Measurements from ENCODE around the gene TPM4.
"Not testable (repeated sequence)": the region's sequence is repeated elsewhere in the genome, so short reads cannot be mapped to it uniquely, and the experiment has no call there.

TPM4 gene

DNA sequence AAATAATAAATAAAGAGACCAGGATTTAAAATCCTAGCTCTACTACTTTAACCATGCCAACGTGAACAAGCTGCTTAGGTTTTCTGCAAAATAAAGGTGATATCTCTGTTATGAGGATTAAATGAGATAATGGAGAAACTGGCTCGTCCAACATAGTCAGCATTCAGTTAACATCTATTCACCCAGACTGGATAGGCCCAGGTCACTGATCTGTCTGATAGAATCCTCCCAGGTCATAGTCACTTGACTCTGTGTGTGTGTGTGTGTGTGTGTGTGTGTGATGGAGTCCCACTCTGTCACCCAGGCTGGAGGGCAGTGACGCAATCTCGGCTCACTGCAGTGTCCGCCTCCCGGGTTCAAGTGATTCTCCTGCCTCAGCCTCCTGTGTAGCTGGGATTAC lies 22.5 kb downstream of the TPM4 start:
- no peak for DNase-seq (ENCODE audit: low spot score)

DNA sequence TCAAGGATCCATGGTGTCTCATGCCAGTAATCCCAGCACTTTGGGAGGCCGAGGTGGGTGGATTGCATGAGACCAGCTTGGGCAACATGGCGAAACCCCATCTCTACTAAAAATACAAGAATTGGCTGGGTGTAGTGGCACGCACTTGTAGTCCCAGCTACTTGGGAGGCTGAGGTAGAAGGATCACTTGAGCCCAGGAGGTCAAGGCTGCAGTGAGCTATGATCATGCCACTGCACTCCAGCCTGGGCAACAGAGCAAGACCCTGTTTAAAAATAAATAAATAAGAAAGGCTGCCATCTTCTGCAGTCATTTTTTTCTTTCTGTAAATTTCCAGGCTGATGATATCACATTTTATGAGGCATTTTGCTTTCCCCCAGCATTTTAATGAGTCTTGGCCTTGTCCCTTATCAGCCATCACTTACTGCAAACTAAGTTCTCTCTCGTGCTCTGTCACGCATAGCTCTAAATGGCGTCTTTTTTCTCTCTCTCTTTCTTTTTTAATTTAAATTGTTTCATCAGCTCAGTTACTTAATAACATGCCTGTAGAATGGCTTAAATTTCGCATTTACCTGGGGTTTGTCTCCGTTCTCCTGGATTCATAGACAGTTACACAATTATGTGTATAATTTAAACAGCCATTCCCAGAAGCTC lies 23.1 kb downstream of the TPM4 start:
- DNase-seq (ENCODE audit: low spot score), result not testable (repeated sequence)

DNA sequence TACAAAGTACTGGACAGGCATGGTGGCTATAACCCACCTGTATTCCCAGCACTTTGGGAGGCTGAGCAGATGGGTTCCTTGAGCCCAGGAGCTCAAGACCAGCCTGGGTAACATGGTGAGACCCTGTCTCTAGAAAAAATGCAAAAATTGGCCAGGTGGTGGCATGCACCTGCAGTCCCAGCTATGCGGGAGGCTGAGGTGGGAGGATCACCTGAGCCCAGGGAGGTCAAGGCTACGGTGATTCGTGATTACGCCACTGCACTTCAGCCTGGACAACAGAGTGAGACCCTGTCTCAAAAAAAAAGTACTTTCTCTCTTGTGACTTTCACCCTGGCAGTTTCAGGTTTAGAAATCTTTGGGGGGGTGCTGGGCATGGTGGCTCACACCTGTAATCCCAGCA lies 24.2 kb downstream of the TPM4 start:
- no peak for DNase-seq (ENCODE audit: low spot score)

DNA sequence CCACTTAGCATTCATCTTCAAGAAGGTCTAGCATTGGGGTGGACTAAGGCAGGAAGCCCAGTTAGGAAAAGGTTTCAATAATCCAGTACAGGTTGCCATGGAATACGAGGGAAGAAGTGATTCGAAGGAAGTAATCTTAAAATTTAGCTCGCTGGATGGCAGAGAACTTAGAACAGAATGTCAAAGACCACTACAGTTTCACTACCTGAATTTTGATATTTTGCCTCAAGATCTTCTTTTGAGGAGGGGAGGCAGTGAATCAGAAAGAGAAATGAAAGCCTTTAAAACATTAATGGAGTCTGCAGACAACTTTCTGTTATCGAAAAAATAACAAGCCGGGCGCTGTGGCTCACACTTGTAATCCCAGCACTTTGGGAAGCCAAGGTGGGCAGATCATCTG lies 28.4 kb downstream of the TPM4 start:
- DNase-seq (ENCODE audit: low spot score), result no peak

DNA sequence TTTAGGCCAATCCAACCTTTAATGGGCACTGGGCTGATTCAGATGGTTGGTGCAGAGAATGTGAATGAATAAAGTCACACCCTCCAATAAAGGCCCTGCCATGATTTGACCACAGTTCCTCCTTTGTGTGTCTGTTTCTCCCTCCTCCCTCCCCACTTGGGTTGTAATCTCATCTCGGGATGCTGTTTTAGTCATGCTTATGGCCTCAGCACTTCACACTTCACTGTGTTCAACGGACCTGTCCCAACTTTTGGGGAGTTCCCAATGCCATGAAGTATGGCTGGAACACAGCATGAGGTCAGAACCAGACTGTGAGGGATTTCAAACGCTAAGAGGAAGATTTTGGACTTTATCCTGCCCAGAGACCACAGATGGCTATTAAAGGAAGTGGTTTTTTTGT lies 29.8 kb downstream of the TPM4 start:
- no peak for DNase-seq (ENCODE audit: low spot score)

DNA sequence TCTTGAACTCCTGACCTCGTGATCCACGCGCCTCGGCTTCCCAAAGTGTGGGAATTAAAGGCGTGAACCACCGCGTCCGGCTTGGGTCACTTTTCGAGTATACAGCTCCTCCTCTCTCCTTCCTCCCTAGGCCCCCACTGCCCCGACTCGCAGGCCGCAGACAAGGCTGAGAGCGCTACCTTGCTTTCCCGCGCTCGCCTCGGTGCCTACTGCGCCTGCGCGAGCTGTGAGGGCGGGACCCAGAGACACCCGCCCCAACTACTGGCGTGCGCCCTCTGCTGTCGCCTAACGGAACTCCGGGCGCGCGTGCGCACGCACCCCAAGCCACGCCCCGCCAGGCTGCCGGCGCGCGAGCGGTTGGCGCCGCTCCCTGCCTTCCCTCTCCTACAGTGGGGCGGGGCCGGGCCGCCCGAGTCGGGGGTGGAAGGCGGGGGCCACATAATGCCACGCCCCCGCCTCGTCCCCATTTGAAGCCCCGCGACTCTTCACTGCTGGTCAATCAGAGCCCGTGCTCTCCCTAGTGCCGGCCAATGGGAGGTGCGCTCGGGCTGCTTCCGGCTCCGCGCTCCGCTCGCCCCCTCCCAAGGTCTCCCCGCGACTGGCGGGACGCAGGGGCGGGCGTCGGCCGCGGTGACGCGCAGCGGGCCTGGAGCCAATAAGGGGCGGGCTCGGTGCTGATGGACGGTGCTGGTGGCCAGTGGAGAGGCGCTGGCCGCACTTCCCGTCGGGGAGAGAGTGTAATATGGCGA lies 35.0 kb downstream of the TPM4 start, which contains the start of gene RAB8A:
Gene RAB8A, plus strand, starts transcription at position 730 of the 749 bp plus-strand sequence. Its CDS starts 13 bp downstream, at position 743.
- DNase-seq (ENCODE audit: low spot score), result peak; percentile 96

DNA sequence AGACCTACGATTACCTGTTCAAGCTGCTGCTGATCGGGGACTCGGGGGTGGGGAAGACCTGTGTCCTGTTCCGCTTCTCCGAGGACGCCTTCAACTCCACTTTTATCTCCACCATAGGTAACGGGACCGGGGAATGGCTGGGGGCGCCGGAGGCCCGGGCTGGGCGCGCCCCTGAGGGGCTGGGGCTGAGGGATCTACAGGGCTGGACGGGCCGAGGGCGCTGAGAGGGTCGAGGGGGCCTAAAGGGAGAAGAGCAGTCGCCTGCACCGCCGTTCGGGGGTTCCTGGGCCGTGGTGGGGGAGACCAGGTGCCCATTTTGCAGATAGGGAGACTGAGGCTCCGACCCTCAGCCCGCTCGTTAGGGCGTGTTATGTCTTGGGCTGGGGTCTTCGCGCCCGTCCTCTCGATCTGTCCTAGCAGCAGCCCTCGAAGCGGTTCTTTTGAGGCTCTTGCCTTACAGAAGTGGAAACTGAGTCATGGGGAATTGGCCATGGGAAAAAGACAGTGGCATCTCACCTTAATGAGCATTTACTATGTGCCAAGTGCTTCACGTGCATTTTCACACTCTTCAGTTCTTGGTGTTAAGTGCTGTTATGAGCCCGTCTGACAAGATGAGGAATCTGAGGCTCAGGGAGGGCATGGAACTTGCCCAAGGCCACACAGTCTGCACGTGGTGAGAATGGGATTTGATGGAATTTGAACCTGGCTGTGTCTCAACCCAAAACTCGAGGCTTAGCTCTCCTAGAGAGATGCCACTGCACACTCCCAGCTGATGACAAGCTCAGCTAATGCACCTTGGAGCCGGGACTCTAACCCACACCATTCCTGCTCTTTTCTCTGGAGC lies 35.8 kb downstream of the TPM4 start:
- DNase-seq (ENCODE audit: low spot score), result peak; percentile 3

DNA sequence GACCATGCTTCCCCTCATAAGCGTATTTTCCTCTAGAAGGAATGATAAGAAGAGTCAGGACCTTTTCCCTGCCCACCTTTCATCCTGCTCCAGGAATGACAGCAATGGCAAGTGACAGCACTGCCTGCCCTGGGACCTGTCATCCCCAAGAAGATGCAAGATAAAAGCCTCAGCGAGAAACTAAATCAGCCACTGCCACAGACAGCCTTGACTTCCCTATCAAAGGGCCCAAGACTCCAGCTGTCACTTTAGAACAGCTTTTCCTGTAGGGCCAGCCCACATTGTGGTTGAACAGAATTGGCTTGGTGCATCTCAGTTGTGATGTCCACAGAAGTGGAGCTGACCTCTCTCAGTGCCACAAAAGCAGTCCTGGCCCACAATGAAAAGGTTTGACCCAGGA lies 36.5 kb downstream of the TPM4 start:
- DNase-seq (ENCODE audit: low spot score), result peak; percentile 62

DNA sequence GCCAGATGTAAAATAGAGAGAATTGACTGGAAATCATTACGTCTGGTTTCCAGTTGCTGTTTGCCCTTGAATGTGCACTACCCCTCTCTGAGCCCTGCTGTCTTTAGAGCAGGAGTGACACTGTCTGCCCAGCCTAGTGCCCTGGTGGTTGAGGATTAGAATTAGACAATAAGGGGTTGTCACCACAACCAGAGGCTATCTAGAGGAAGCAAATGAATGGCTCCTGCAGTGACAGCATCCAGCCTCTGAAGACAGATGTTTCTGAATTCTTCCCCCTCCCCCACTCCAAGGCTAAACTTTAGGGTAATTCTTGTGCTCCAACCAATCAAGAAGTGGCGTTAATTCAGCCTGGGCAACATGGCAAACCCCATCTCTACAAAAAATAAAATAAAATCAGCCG lies 37.4 kb downstream of the TPM4 start:
- DNase-seq (ENCODE audit: low spot score), result peak; percentile 9

DNA sequence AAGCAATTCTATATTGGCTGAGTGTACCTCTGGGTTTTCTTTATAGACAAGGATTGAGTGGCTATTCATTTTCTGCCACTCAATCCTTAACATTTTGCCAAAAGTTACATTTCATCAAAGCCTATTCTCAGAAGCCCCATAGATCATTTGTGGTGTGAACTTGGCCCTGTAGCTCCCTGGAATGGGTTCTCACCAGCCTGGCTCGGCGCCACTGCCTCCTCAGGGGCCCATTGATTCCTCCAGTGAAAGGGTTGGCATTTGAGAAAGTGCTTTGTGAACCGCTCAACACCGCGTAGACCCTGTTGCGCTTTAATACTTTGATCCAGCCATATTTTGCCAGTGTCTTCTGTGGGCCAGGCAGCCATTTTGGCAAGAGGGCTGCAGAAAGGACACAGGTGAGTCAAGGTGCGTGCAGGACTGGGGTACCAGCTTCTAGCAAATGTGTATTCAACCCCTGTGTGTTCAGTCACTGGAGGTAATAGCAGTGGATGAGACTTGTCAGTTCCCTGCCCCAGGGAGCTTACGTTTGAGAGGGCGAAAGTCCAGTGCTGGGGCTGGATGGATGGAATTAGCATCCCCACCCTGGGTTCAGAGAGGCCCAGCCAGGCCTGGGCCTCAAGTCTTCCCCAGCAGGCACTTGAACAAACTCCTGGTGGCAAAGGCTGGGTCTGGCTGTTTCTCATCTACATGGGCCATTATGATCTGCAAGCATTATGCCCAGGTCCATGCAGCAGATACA lies 39.2 kb downstream of the TPM4 start:
- no peak for DNase-seq (ENCODE audit: low spot score)

DNA sequence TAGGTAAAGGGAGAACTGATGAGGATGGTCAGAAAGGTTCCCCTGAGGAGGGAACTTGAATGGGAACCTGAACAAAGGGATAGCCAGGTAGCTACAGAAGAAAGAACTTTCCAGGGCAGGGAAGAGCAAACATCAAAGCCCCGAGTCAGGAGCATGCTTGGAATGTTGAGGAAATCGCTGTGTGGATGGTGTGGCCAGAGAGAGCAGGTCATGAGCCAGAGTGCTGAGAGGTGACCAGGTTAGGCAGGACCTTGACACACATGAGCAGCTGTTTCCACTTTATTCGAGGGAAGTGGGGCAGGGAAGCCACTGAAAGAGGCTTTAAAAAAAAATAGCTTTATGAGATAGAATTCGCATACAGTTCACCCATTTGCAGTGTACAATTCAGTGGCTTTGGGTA lies 39.8 kb downstream of the TPM4 start:
- DNase-seq (ENCODE audit: low spot score), result no peak

DNA sequence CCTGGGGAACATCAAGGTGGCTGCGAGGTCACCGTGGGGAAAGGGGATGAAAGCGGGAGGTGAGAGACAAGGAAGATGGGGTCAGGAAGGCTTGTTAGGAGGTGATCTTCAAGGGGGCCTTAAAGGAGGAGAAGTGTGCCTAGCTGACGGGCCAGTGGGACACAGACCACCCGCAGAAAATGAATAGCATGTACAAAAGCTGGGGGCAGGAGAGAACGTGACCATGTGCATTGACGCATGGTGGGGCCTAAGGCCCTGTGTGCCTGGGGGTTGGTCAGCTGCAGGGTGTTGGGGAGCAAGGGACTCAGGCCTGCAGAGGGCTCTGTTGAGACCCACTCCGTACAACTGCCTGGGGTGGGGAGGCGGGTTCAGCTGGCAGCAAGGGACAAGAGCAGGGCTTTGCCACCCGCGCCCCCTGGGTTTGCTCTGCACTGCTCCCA lies 41.3 kb downstream of the TPM4 start:
- no peak for DNase-seq (ENCODE audit: low spot score)

DNA sequence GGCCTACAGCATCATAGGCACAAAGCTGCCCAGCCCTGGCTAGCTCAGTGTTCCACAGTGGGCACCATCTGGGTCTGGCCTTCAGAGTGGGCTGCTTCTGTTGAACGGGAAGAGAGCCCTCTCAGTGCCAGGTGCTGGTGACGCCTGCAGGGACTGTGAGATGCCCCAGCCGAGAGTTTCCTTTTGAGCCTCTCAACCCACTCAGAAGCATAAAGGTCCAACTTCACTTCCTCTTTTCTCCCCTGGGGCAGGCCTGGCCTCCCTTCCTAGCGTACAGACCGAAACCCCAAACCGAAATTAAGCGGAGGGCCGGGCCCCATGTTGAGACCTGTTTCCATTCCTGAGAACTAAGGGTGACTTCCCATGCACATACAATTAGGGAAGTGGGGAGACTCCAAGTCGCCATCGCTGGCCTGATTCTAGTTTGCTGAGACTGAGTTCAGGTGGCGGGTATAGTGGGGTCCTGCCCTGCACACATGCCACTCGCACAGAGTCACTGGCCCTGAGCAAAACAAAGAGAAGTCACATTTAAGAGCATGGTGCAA lies 42.3 kb downstream of the TPM4 start:
- no peak for DNase-seq (ENCODE audit: low spot score)

DNA sequence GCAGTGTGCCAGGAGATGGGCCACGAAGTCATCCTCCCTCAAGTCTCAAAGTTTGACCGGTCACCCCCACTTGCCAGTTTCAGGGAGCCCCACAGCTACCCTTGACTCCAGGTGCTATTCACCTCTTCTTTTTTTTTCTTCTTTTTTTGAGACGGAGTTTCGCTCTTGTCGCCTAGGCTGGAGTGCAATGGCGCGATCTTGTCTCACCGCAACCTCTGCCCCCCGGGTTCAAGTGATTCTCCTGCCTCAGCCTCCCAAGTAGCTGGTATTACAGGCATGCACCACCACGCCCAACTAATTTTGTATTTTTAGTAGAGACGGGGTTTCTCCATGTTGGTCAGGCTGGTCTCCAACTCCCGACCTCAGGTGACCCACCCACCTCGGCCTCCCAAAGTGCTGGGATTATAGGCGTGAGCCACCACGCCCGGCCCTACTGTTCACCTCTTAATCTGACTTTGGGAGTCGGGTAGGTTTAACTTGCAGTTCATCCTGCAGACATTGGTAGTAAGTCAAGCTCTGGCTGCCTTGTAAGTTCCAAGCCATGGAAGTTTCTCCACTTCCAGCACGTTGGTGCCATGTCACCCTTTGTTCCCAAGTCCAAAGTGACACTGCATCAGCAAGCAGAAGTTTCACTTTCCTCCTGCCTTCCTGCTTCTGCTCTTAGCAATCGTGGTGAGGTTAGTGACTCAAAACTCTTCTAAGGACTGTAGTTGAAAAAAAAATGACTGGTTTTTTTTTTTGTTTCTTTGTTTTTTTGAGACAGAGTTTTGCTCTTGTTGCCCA lies 43.0 kb downstream of the TPM4 start:
- DNase-seq (ENCODE audit: low spot score), result not testable (repeated sequence)

DNA sequence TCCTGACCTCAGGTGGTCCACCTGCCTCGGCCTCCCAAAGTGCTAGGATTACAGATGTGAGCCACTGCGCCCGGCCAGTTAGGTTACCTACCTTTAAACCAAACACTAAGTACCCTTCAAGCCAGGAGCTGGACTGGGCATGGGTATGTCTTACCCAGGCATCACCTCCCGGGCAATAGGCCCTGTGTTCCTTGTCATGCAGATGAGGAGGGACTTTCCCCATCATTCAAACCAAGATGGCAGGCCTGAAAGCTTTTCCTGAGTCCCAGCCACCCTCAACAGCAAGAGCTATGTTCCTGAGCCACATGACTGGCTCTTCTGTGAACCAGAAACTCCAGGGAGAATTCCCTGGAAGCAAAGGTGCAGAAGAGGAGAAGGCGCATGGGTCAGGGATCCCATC lies 44.8 kb downstream of the TPM4 start:
- no peak for DNase-seq (ENCODE audit: low spot score)

DNA sequence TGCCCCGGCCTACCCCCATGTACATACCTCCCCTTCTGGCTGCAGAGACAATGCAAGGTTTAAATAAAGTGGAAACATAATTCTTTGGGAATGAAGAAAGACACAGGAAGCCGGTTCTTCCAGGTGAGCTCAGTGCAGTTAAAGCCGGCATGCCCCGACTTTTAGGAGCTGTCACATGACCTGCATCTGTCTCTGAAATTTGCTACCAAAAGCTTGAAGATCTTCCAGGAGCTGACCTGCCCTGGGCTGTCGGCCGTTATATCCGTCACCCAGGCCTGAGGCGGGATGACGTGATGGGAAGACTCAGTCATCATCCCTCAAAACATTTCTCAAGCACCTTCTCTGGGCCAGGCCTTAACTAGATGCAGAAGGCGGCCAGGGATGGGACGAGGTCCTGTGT lies 45.7 kb downstream of the TPM4 start:
- no peak for DNase-seq (ENCODE audit: low spot score)

DNA sequence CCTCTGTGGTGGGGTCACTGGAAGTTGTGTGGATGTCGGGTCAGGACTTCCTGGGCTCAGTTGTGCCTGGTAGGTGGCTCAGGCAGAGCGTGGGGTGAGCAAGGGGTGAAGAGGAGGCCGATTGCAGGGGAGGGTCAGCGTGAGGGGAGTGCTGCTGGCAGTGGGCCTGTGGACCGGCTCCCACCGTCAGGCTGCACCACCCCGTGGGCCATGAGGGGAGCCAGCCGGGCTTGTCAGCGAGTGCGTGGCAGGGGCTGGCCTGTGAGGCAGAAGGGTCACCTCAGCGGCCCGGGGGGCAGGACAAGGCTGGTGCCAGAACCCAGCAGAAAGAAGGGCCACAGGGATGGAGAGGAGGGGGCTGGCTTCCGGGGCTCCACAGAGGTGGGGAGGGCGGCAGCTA lies 48.7 kb downstream of the TPM4 start:
- no peak for DNase-seq (ENCODE audit: low spot score)

DNA sequence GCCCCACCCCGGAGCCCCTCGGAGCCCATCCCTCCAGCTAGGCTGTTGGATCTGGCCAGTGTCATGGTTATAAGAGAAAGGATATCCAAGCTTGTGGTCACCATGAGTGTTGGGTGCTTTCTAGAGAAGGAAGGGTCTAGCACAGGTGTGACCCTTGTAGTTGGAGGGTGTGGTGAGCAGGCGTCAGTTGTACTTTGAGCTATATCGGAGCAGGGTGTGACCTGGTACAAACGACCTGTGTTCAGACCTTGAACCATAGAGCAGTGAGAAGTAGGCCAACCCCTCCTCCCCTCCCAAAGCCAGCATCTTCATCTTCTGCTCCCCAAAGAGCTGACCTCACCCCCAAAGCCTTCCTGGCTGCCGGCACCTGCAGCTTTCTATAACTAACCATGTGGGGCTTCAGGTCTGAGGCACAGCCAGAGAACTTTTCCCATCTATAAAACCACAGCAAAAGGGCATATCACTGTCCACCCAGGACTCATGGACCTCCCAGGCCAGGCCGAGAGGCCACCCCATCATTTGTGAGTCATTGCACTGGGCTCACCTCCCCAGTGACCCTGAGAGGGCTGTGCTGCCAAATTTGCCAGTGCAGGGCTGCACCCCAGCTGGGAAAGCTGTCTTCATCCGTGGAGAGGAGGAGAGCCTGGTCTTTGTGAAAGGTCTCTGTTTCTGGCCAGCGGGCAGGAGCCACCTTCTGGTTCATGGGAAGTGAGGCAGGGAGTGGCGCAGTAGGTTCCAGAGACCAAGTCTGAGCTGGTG lies 49.6 kb downstream of the TPM4 start:
- no peak for DNase-seq (ENCODE audit: low spot score)

DNA sequence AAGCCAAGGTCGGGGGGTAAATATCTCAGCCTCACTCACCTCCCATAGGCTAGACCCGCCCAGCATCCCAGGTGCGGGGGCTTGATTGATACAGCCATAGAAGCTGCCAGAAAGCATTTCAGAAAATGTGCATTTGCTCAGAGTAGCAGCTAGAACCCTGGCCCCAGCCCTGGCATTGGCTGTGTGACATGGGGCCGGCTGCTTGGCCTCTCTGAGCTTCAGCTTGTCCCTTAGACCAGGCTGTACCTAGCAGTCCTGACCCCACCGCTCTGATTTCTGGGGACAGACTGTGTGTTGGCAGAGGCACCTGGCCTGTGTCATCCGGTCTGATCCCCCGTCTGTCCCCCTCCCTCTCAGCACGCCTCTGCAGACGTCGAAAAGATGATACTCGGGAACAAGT lies 50.8 kb downstream of the TPM4 start:
- DNase-seq (ENCODE audit: low spot score), result no peak

DNA sequence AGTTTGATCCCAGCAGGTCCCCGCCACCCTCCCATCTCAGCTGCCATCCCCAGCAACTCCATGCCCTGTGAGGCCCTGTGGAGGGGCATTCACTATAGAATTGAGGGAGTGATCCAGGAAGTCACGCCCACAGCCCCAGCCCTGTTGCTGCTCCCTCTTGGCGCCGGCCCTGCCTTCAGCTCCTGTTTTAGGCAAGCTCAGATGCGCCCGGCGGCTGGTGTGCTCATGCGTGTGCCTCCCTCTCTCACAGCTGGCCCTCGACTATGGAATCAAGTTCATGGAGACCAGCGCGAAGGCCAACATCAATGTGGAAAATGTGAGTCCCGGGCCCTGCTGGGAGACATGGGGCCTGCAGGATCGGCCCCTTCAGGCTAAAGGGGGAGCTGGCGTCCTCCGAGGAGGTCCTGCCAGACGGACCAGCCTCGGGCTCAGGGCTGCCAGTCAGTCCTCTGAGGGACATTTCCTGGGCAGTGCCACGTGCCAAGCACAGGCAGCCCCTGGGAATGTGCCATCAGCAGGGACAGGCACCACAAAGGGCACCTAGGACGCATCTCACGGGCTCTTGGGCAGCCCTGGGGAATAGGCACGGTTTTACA lies 51.6 kb downstream of the TPM4 start:
- DNase-seq (ENCODE audit: low spot score), result no peak
